Adrenal gland (tissue), 12 donors: ENCODE measurements around the gene FAM184B. TPM values are rescaled to one million over a fixed set of nuclear protein-coding genes. Genes with fewer than 3 reads are reported as not detected.

Experiments
- DNase-seq, 7 donors: peaks; one replicate each; pipeline ENCODE4 v3.0.0-alpha.2; 2019 to 2020
- H3K27ac ChIP-seq, 5 donors: fragments of 200-600 bp; sonication (generic) in 4 of 5; 1 replicate in 3 of 5; 2 replicates in 2 of 5; pipeline versions ENCODE4 v1.5.1 to v1.8.0; 2016 to 2020; ENCODE audit warnings: mild to moderate bottlenecking in 1 of 5
- H3K27me3 ChIP-seq: fragments of 200-600 bp; 2 replicates; pipeline ENCODE4 v1.8.0; 2021
- H3K36me3 ChIP-seq, 2 donors: fragments of 200-600 bp; replicated peaks in 1 of 2; 1 replicate in 1 of 2; 2 replicates in 1 of 2; pipeline versions ENCODE4 v1.5.1 to v1.8.0; 2018 to 2022
- H3K4me1 ChIP-seq, 2 donors: fragments of 200-600 bp; replicated peaks in 1 of 2; 1 replicate in 1 of 2; 2 replicates in 1 of 2; pipeline versions ENCODE4 v1.5.1 to v1.8.0; 2018 to 2021
- H3K4me3 ChIP-seq, 4 donors: fragments of 200-600 bp; sonication (generic) in 3 of 4; one replicate each; pipeline ENCODE4 v1.5.1; 2016 to 2018
- H3K9me3 ChIP-seq, 3 donors: fragments of 200-600 bp; sonication (generic) in 1 of 3; replicated peaks in 1 of 3; 1 replicate in 2 of 3; 2 replicates in 1 of 3; pipeline versions ENCODE4 v1.5.1 to v1.8.0; 2016 to 2021
- CTCF ChIP-seq, 6 experiments: fragments of 450-650 bp in 4 of 6; fragments of 200-600 bp in 2 of 6; sonication (generic) in 1 of 6; IDR thresholded peaks; 1 replicate in 5 of 6; 2 replicates in 1 of 6; pipeline versions ENCODE4 v1.5.1 to v1.8.0; 2016 to 2021; ENCODE audit warnings: antibody characterized with exemption in 6 of 6, mild to moderate bottlenecking in 2 of 6, moderate library complexity in 1 of 6
- POLR2A ChIP-seq, 2 donors: fragments of 450-650 bp; IDR thresholded peaks; one replicate each; pipeline ENCODE4 v1.6.1; 2017; ENCODE audit warnings: antibody characterized with exemption in 2 of 2, mild to moderate bottlenecking in 2 of 2, moderate library complexity in 1 of 2
- WGBS, 4 donors: extraction: QIAGEN DNeasy Blood & Tissue Kit in 2 of 4; methylation state at CpG; one replicate each; pipeline versions ENCODE4 v1.1.5 to v1.1.7; 2013 to 2017; 5-methylcytosine and 5-hydroxymethylcytosine counted together
- intact Hi-C, 2 donors: fragments of 100-400 bp; cut with DNase I; formaldehyde crosslinking; loops; one replicate each; pipeline versions ENCODE4 v1.14.1 to v1.15.0; 2022 to 2023
- polyA plus RNA-seq, 3 donors: library from polyadenylated mRNA; stranded (reverse); fragments of 200-250 nt in 2 of 3; fragments of 350-450 nt in 1 of 3; fragmentation: Illumina TruSeq in 1 of 3; extraction: RNeasy Lipid Tissue Mini Kit (QIAGEN cat#74804) in 1 of 3; gene quantifications; one replicate each; pipeline ENCODE4 v1.2.3, GENCODE V29; 2013 to 2014
- total RNA-seq, 9 donors: library from RNA; depleted of rRNA in 4 of 9; stranded (reverse); fragments of >200 nt in 4 of 9; fragments of 120-200 nt in 1 of 9; fragmentation: NEBNext Ultra II Directional in 1 of 9; extraction: Animal tissue kit (Norgen Biotek cat#: 25700) in 1 of 9; gene quantifications; one replicate each; pipeline versions ENCODE4 v1.1.0 to v1.2.4, GENCODE V29; 2013 to 2023
- donor health status: healthy with polysubstance abuse.
- donor health status: Bipolar disorder and iron deficiency.
- donor health status: DM: yes; HTN: yes; CAD: no.
- donor health status: DM: no; HTN: no; CAD: no.
- donor health status: DM: no; HTN: no; CAD: no.
- donor health status: DM: yes; HTN: yes; CAD: no.

The FAM184B gene
- total and polyA plus RNA-seq, 12 donors, result under 0.01 to 0.17 (median 0.08) TPM; not detected in 5

- Histone ChIP-seq H3K36me3 (no peaks in the 10 kb centered on the region), H3K27me3 (no peaks in the 10 kb centered on the region), H3K4me3 (no peak overlapping the region), H3K9me3 (no peaks in the 10 kb centered on the region), H3K4me1 (no peaks in the 10 kb centered on the region), H3K27ac (no peak overlapping the region)
- TF ChIP-seq CTCF (IDR thresholded peaks at IDR 0.05), result no peak
- no peak for TF ChIP-seq POLR2A (IDR thresholded peaks at IDR 0.05)
- intact Hi-C loops, result no loop called here
- 74 to 100% (median 83%) methylated on average over 1 of the region's 1 CpG for WGBS, 4 donors
- DNase-seq, result no peak
These were observed 139.0 kb downstream of the FAM184B start for GRCh38 chr4:17642398-17642783.

GRCh38 chr4:17639136-17639535, 142.3 kb downstream of the FAM184B start:
- 75 to 82% (median 78%) methylated on average over 6 to 7 of the region's 7 CpGs; no CpG with 5 or more reads in 1 of the 4 donors for WGBS, 4 donors
- H3K4me1 ChIP-seq, result no peaks in the 10 kb centered on the region
- TF ChIP-seq CTCF (IDR thresholded peaks at IDR 0.05) (no peak), POLR2A (IDR thresholded peaks at IDR 0.05) (no peak)
- no peak overlapping the region for H3K4me3 ChIP-seq
- DNase-seq, result no peak
- H3K27ac ChIP-seq, result no peak overlapping the region
- peaks cover 0 to 4% of the 10 kb centered on the region in 2 donors for H3K36me3 ChIP-seq
- intact Hi-C loops, result loop anchor here in 1 of 2 donors (5.0 kb wide), 1 partner anchor 92 kb away; no protein-coding TSS in a partner anchor
- H3K27me3 ChIP-seq, result no peaks in the 10 kb centered on the region
- no peaks in the 10 kb centered on the region for H3K9me3 ChIP-seq

DNA sequence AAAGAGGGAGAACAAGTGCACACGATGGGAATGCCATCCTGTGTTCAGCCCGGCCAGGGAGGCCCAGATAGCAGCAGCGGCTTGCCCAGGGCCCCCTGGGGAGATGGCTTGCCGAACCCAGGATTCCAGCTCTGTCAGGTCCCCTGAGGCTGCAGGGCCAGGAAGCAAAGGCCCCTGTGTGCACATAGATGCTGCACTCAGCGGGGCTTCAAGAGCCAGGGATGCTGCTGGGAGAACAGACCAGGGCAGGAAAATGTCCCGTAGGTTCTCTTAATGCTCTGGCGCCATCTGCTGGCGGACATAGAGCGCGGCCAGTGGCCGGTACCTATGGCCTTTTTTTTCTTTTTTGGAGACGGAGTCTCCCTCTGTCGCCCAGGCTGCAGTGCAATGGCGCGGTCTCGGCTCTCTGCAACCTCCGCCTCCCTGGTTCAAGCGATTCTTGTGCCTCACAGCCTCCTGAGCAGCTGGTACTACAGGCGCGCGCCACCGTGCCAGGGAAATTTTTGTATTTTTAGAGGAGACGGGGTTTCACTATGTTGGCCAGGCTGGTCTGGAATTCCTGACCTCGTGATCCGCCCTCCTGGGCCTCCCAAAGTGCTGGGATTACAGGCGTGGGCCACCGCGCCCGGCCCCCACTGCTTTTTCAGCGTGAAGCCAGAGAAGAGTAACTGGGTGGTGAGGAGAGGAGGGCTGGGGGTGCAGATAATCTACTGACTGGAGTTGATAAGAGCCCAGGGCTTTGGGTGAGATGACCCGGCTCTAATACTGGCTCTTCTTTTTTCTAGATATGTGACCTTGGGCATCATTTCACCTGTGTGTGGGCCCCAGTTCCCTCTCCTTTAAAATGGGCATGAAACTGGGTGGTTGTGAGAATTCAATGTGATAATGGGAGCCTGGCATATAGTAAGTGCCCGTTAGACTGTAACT, 144.5 kb downstream of the FAM184B start:
- 52 to 64% (median 57%) methylated on average over 20 to 32 of the region's 32 CpGs for WGBS, 4 donors
- intact Hi-C loops, result loop anchor here in 1 of 2 donors (5.0 kb wide), 1 partner anchor 90 kb away; no protein-coding TSS in a partner anchor

More for the DNA sequence above, 144.5 kb downstream of the FAM184B start:
- no peaks in the 10 kb centered on the region for H3K4me1 ChIP-seq
- TF ChIP-seq POLR2A (IDR thresholded peaks at IDR 0.05) (no peak), CTCF (IDR thresholded peaks at IDR 0.05) (peak; percentile 69 to 90 (median 82))
- DNase-seq, result peak; percentile 68 to 89 (median 82)
- no peaks in the 10 kb centered on the region for H3K9me3 ChIP-seq
- no peak overlapping the region for H3K27ac ChIP-seq
- peaks cover 0 to 26% of the 10 kb centered on the region in 2 donors for H3K36me3 ChIP-seq
- H3K4me3 ChIP-seq, result no peak overlapping the region
- no peaks in the 10 kb centered on the region for H3K27me3 ChIP-seq
